MCF 10A (cell line): ENCODE results near the gene TBX3. TPM values are rescaled to one million over a fixed set of nuclear protein-coding genes. Genes with fewer than 3 reads are reported as not detected.
A peak's percentile ranks its signal among the peaks of the same experiment; 100 is the strongest.

Source experiments
- BruUV-seq: library from RNA; stranded (reverse); fragments of 400-500 nt; replicated peaks from 2 replicates; lab custom pipeline; 2021; lab: Mats Ljungman, UMichigan
- CTCF ChIA-PET: fragments of 300-600 bp; sonication (Branson Sonifier 250); formaldehyde crosslinking; extraction: SDS; loops from one replicate; lab custom pipeline; 2021; ENCODE audit warnings: antibody characterized with exemption, inconsistent platforms; lab: Yijun Ruan, JAX
- POLR2A ChIA-PET: fragments of 300-600, 350-650 bp; sonication (Branson Sonifier 250); formaldehyde crosslinking; extraction: SDS; loops from one replicate; lab custom pipeline; 2020; ENCODE audit warnings: antibody characterized with exemption, inconsistent platforms; lab: Yijun Ruan, JAX
- DNase-seq: peaks from one replicate; pipeline ENCODE4 v3.0.0-alpha.2; 2018; ENCODE audit not compliant: unreplicated experiment
- H3K27ac Mint-ChIP-seq: one replicate; pipeline ENCODE4 v1.8.0; 2022; ENCODE audit warnings: mild to moderate bottlenecking, low read depth, mixed read lengths; ENCODE audit not compliant: unreplicated experiment
- H3K27me3 Mint-ChIP-seq: one replicate; pipeline ENCODE4 v1.8.0; 2022; ENCODE audit warnings: mixed read lengths; ENCODE audit not compliant: insufficient read depth, unreplicated experiment
- H3K36me3 Mint-ChIP-seq: one replicate; pipeline ENCODE4 v1.8.0; 2022; ENCODE audit warnings: mild to moderate bottlenecking, moderate library complexity, mixed read lengths; ENCODE audit not compliant: insufficient read depth, unreplicated experiment
- H3K4me1 Mint-ChIP-seq: one replicate; pipeline ENCODE4 v1.8.0; 2022; ENCODE audit warnings: mixed read lengths; ENCODE audit not compliant: insufficient read depth, unreplicated experiment
- H3K4me3 Mint-ChIP-seq: one replicate; pipeline ENCODE4 v1.8.0; 2022; ENCODE audit warnings: mild to moderate bottlenecking, moderate library complexity, mixed read lengths; ENCODE audit not compliant: unreplicated experiment
- H3K9me3 Mint-ChIP-seq: one replicate; pipeline ENCODE4 v1.8.0; 2022; ENCODE audit warnings: mixed read lengths; ENCODE audit not compliant: unreplicated experiment
- intact Hi-C: fragments of 100-400 bp; cut with micrococcal nuclease; formaldehyde crosslinking; loops from 2 replicates; pipeline ENCODE4 v1.14.1; 2022
- total RNA-seq: library from RNA; stranded (reverse); gene quantifications from 2 replicates; pipeline ENCODE4 v1.2.3, GENCODE V29; 2022
- TF ChIP-seq, protein P1 (sequence below): fragments of 200-600 bp; IDR thresholded peaks from one replicate; pipeline ENCODE4 v1.8.0; 2022; ENCODE audit warnings: antibody characterized with exemption, mild to moderate bottlenecking; ENCODE audit not compliant: unreplicated experiment

Gene TBX3
- total RNA-seq, 1 experiment from 2014 or later: 6.6 TPM

DNA sequence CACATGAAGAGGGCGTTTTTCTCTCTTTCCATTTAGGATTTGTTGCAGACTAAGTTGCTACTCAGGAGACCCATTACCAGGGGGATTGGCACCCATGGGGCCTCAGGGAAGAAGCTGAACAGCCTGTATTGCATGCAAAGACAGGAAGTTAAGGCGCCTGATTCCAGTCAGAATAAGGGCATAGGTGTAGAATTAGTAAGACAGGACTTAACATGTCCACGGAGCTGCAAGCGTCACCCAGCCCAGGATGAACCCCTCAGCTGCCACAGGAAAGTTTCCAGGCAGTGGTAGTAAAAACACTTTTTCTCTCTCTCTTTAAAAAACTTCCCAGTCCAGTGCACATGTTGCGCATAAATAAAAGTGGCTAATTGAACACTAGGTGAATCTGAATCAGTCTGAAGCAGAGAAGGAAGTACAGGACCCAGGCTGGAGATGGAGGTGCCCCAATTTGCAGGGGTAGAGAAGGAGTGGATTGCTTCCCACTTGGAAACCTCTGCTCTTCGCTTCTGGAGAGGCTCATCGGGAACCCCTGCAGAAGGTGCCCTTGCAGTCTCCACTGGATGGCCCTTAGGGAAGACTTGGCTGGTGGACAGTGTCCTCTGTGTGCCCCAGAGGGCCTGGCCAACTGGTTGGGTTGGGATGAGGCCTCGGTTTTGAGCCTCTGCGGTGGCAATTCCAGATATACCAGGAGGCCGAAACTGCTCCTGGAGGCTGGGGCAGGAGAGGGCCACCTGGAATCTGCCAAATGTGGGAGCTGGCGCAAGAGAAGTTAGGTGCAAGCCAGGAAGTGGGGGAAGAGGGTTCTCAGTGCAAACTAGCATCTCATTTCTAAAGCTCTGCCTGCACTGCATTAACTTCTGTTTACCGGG is 10.7 kb upstream of the TBX3 start:
- intact Hi-C loops: no loop called here
- Mint-ChIP-seq H3K36me3 (no peaks in the 10 kb centered on the region), H3K27me3 (peaks cover 58% of the 10 kb centered on the region), H3K9me3 (no peaks in the 10 kb centered on the region), H3K4me3 (no peak overlapping the region), H3K27ac (no peak overlapping the region), H3K4me1 (no peaks in the 10 kb centered on the region)
- CTCF ChIA-PET: no interaction called here
- TF ChIP-seq, protein P1, sequence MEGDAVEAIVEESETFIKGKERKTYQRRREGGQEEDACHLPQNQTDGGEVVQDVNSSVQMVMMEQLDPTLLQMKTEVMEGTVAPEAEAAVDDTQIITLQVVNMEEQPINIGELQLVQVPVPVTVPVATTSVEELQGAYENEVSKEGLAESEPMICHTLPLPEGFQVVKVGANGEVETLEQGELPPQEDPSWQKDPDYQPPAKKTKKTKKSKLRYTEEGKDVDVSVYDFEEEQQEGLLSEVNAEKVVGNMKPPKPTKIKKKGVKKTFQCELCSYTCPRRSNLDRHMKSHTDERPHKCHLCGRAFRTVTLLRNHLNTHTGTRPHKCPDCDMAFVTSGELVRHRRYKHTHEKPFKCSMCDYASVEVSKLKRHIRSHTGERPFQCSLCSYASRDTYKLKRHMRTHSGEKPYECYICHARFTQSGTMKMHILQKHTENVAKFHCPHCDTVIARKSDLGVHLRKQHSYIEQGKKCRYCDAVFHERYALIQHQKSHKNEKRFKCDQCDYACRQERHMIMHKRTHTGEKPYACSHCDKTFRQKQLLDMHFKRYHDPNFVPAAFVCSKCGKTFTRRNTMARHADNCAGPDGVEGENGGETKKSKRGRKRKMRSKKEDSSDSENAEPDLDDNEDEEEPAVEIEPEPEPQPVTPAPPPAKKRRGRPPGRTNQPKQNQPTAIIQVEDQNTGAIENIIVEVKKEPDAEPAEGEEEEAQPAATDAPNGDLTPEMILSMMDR: no peak
- DNase-seq: no peak
- no TSS peak for BruUV-seq
- POLR2A ChIA-PET: interaction anchor here (0.6 to 1.9 kb wide), 3 partner anchors 10 to 688 kb away, joined by 3 to 7 read pairs (median 4); partner anchors contain the start of gene TBX3

- BruUV-seq: no TSS peak
- CTCF ChIA-PET: no interaction called here
- H3K4me1 Mint-ChIP-seq: peaks cover 5% of the 10 kb centered on the region
Measured at GRCh38 chr12:114693532-114693931, 9.6 kb upstream of the TBX3 start.

GRCh38 chr12:114693059-114693531 is 9.1 kb upstream of the TBX3 start:
- TF ChIP-seq, protein P1: no peak
- CTCF ChIA-PET: no interaction called here
- BruUV-seq: no TSS peak

More at GRCh38 chr12:114693532-114693931, 9.6 kb upstream of the TBX3 start:
- TF ChIP-seq, protein P1: no peak
- H3K4me3 Mint-ChIP-seq: no peak overlapping the region
- H3K36me3 Mint-ChIP-seq: no peaks in the 10 kb centered on the region
- intact Hi-C loops: no loop called here
- no peak overlapping the region for H3K27ac Mint-ChIP-seq
- POLR2A ChIA-PET: no interaction called here
- peaks cover 62% of the 10 kb centered on the region for H3K27me3 Mint-ChIP-seq
- no peak for DNase-seq
- no peaks in the 10 kb centered on the region for H3K9me3 Mint-ChIP-seq

GRCh38 chr12:114692186-114693058 is 8.4 kb upstream of the TBX3 start:
- POLR2A ChIA-PET: no interaction called here
- H3K9me3 Mint-ChIP-seq: no peaks in the 10 kb centered on the region
- H3K27me3 Mint-ChIP-seq: peaks cover 62% of the 10 kb centered on the region
- no peak overlapping the region for H3K27ac Mint-ChIP-seq
- H3K4me3 Mint-ChIP-seq: peak overlapping the region; percentile 66
- BruUV-seq: no TSS peak
- intact Hi-C loops: no loop called here
- no peak for DNase-seq
- no peaks in the 10 kb centered on the region for H3K36me3 Mint-ChIP-seq
- CTCF ChIA-PET: no interaction called here
- TF ChIP-seq, protein P1: no peak
- H3K4me1 Mint-ChIP-seq: peaks cover 6% of the 10 kb centered on the region

More at GRCh38 chr12:114693059-114693531, 9.1 kb upstream of the TBX3 start:
- Mint-ChIP-seq H3K9me3 (no peaks in the 10 kb centered on the region), H3K4me1 (peaks cover 6% of the 10 kb centered on the region), H3K27me3 (peaks cover 62% of the 10 kb centered on the region), H3K36me3 (no peaks in the 10 kb centered on the region), H3K4me3 (peak overlapping the region; percentile 66), H3K27ac (no peak overlapping the region)
- no peak for DNase-seq
- intact Hi-C loops: no loop called here
- POLR2A ChIA-PET: no interaction called here
